HL-60 (cell line): ENCODE results near the gene ANKRD6.

Source experiments
- CTCF ChIP-seq: IDR thresholded peaks from one replicate; pipeline ENCODE4 v1.5.1; 2011; ENCODE audit warnings: low read length, control low read depth, inconsistent platforms; ENCODE audit not compliant: insufficient read depth
- GABPA ChIP-seq: IDR thresholded peaks from 2 replicates; pipeline ENCODE4 v1.6.1; 2012; ENCODE audit warnings: low read depth
- POLR2AphosphoS5 ChIP-seq: IDR thresholded peaks from 2 replicates; pipeline ENCODE4 v1.6.1; 2012; ENCODE audit warnings: low read depth

GRCh38 chr6:89567630-89568390, 134.9 kb downstream of the ANKRD6 start:
- TF ChIP-seq CTCF (no peak), GABPA (no peak), POLR2AphosphoS5 (no peak)
